GM21737 (cell line): ENCODE data around the gene NXPE3.
"Not testable (repeated sequence)": the region's sequence is repeated elsewhere in the genome, so short reads cannot be mapped to it uniquely, and the experiment has no call there.

Experiments used
- ATAC-seq: cut with Tn5 transposase; IDR thresholded peaks from one replicate; pipeline ENCODE4 v1.9.1; 2021; ENCODE audit warnings: mild to moderate bottlenecking, moderate library complexity; ENCODE audit not compliant: unreplicated experiment

NXPE3 gene

DNA sequence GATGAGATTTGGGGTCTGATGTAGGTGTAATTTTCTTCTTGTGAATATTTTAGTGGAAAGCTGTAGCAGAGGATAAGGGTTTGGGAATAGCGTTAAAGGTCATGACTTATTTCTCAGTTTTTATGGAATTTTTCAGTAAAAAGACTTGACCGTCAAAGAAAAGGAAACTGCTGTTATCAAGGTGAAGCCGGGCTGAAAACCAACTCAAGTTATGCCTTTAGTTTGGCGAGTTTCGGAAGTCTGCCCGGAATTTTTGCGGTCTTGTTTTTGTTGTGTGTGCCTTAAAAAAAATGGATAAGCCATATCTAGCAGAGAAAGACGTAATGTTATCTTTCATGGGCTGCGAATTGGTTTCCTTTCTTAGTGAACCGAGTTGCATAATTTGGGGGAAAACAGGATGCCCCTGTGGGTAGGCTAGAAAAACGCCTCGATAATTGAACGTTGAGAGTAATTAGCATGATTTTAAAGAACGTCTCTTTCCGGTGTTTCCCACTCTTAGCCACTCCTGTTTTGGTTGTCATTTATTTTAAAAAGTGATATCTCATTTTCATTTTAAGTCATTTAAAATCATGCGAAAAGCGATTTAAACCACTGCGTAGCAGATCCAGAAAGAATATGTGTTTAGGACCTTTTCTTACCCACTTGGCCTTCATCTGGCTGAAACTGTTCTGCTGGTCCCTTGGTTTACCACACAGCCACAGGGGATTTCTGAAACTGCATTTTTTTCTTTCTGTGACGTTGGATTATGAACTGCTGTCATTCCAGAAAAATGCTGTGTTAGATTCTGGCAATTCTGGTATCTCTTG, 71.4 kb downstream of the NXPE3 start:
- ATAC-seq = no peak

DNA sequence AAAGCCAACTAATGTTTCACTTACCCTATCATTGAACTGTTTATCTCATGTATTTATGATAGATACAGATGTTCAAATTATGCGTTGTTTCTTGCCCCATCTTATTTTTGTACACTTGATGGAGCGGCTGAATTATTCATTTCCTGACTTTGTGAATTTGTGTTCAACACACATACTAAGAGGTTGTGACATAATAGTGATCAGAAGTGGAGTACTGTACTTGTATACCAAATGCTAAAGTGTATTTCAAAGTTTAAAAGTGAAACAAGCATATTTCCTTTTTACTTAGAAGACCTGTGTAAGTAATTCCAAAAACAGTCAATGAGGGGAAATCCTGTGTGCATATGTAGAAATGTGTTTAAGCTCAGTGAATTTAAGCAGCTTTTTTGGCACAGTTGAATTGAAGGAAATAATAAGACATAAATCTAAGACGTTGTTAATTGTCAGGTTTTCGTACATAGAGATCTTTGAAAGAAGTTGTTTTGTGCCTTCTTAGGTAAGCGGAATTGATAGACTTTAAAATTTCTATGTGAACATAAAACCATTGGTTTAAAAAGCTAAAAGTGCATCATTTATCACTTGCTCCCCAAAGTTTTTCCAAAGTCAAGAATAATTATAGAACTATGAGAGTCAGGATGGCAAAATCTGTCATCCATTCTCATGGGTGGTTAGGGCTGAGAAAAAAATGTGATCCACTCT, 72.2 kb downstream of the NXPE3 start:
- ATAC-seq = no peak

GRCh38 chr3:101851850-101852714, 73.1 kb downstream of the NXPE3 start:
- no peak for ATAC-seq

- ATAC-seq = no peak
Observed at GRCh38 chr3:101852983-101853840, 74.2 kb downstream of the NXPE3 start.

- no peak for ATAC-seq
Observed at GRCh38 chr3:101853982-101854381, 75.0 kb downstream of the NXPE3 start.

DNA sequence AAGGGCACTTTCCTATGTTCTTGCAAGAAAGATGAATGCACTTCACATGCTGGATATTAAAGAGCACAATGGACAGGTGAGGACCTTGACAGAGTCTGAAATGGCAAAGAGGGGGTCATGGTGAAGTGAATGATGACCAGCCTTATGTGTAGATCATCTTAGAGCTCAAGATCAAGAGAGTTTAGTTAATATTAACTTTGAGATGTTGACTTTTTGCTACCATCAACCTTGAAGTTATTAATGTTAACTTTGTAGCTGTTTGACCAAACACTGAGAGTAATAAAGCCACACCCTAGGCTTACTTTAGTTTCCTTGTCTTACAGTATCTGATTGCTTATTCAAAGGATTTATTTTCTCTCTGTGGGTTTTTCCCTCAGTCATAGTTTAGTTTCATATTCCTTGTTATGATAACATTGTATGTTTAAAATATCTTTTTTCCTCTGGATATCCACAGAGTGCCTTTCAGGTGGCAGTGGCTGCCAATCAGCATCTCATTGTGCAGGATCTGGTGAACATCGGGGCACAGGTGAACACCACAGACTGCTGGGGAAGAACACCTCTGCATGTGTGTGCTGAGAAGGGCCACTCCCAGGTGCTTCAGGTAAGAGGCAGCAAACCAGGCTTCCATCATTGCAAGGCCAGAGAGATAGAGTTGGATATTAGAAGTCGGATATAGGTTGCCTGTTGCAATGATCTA, 75.7 kb downstream of the NXPE3 start:
- no peak for ATAC-seq

DNA sequence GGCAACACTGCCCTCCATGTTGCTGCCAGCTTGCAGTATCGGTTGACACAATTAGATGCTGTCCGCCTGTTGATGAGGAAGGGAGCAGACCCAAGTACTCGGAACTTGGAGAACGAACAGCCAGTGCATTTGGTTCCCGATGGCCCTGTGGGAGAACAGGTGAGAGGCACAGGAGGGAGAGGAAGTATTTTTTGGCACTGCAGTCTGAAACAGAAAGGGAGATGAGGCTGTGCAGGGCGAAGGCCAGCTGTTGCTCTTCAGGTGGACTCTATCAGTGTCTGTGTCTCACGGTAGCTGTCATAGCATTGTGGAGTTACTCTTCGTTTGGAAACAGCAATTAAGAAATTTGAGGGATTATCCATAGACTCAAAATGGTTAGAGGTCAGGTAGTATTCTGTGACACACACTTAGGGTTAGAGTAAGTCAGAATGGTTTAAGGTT, 78.3 kb downstream of the NXPE3 start:
- no peak for ATAC-seq

DNA sequence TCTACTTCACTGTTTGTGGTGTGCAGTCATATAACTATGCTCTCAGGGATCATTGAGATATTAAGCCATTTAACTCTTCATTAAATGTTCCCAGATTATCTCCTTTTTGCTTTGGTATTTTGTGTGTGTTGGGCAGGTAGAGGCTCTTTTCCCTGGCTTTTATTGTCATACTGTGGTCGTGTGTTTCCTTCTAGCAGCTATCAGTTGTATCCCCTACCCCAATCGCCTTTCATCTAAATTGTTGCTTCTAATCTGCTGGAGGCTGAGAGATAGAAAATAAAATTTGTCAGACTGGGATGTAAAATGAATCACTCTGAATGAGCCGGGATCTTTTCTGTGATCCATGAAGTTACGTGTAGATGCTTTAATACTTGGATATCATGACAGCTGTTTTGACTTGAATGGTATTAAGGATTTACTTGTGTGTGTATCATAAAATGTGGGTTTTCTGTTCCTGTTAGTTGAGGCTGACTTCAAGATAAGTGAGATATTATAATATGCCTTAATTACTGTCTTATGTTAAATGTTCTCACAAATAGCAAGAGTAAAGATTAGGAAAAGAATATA, 79.5 kb downstream of the NXPE3 start:
- ATAC-seq = no peak

GRCh38 chr3:101859882-101860448, 81.0 kb downstream of the NXPE3 start:
- no peak for ATAC-seq

GRCh38 chr3:101861212-101861788, 82.3 kb downstream of the NXPE3 start:
- ATAC-seq = no peak

- ATAC-seq = no peak
Observed at GRCh38 chr3:101861789-101862415, 82.9 kb downstream of the NXPE3 start.

GRCh38 chr3:101862416-101863165, 83.6 kb downstream of the NXPE3 start:
- ATAC-seq = no peak

- ATAC-seq = not testable (repeated sequence)
Observed at GRCh38 chr3:101864926-101865325, 85.9 kb downstream of the NXPE3 start.

- no peak for ATAC-seq
Observed at GRCh38 chr3:101865751-101866509, 86.9 kb downstream of the NXPE3 start.

DNA sequence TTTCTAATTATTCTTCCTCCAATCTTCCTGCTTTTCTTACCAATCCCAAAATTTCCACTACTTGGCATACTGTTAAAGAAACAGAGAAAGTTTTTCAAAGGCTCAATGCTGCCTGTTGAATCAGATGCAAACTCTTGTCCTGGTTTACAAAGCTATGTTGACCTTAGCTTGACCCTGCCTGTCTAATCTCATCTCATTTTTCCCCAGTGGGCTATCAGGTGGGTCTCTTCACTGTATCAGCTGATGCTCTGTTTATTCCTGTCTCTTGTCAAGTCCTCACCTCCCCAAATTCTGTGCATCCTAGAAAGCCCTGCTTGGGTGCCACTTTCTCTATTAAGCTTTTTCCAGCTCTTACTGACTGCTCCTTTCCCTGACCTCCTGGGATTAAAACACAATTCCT, 88.5 kb downstream of the NXPE3 start:
- no peak for ATAC-seq

DNA sequence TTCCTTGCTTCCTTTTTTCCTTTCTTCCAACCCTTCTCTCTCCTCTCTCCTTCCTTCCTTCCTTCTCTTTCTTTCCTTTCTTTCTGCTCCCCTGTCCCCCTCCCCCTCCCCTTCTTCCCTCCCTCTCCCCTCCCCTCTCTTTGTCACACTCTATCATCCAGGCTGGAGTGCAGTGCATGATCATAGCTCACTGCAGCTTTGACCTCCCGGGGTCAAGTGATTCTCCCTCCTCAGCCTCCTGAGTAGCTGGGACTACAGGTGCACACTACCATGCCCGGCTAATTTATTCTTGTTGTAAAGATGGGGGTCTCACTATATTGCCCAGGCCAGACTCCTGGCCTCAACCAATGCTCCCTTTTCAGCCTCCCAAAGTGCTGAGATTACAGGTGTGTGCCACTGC, 89.0 kb downstream of the NXPE3 start:
- no peak for ATAC-seq
